Vagina (tissue), 2 donors: Measurements from ENCODE around the gene MRGPRD.

ENCODE experiments used
- POLR2A ChIP-seq, 2 donors: fragments of 450-650 bp; IDR thresholded peaks; one replicate each; pipeline ENCODE4 v1.6.1; 2017; ENCODE audit warnings: antibody characterized with exemption in 2 of 2, mild to moderate bottlenecking in 2 of 2, moderate library complexity in 2 of 2
- TF ChIP-seq, protein P1 (sequence below), 3 experiments: fragments of 450-650 bp in 2 of 3; fragments of 200-600 bp in 1 of 3; sonication (generic) in 1 of 3; IDR thresholded peaks; one replicate each; pipeline ENCODE4 v1.5.1; 2017 to 2019; ENCODE audit warnings: antibody characterized with exemption in 3 of 3, mild to moderate bottlenecking in 2 of 3, moderate library complexity in 2 of 3

DNA sequence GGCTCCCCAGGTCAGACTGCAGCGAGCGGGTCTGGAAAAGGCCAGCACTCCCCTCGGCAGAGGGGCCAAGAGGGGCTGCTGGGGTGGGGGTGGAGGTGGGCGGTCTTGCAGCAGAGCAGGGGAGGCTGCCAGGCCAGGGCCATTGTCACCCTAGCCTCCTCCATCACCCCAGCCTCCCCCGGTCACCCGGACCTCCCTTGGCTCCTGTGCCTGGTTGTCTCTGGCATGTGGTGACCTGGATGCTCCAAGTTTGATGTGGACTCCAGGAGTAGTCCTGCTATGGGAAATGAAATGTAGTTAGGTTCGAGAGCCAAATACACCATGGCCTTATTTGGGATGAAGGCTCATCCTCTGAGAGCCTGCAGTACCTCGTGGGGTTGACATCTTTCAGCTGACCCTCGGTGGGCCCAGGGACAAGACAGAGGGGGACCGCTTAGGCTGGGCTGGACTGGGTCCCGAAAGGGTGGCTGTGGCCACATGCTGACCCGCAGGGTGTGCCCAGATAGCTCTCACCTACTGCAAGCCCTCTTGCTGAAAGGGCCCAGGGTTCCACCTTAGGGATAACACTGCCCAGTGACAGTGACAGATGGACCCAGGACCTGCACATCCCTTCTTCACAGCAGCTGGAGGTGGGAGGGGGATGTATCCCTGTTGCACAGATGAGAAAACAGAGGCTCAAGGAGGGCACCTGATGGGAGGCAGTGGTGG is 24.1 kb downstream of the MRGPRD start:
- TF ChIP-seq POLR2A (IDR thresholded peaks at IDR 0.05) = no peak
- TF ChIP-seq, protein P1, sequence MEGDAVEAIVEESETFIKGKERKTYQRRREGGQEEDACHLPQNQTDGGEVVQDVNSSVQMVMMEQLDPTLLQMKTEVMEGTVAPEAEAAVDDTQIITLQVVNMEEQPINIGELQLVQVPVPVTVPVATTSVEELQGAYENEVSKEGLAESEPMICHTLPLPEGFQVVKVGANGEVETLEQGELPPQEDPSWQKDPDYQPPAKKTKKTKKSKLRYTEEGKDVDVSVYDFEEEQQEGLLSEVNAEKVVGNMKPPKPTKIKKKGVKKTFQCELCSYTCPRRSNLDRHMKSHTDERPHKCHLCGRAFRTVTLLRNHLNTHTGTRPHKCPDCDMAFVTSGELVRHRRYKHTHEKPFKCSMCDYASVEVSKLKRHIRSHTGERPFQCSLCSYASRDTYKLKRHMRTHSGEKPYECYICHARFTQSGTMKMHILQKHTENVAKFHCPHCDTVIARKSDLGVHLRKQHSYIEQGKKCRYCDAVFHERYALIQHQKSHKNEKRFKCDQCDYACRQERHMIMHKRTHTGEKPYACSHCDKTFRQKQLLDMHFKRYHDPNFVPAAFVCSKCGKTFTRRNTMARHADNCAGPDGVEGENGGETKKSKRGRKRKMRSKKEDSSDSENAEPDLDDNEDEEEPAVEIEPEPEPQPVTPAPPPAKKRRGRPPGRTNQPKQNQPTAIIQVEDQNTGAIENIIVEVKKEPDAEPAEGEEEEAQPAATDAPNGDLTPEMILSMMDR (IDR thresholded peaks at IDR 0.05) = no peak
